HCT116 (cell line): Measurements from ENCODE around the gene ZNF79. TPM values are rescaled to one million over a fixed set of nuclear protein-coding genes. Genes with fewer than 3 reads are reported as not detected.

Source experiments
- ATAC-seq: fragments of 200-7000 bp; cut with Tn5 transposase; 2 replicates; pipeline ENCODE4 v1.9.1; 2020; ENCODE audit warnings: mild to moderate bottlenecking, moderate library complexity
- BruUV-seq: library from RNA; stranded (reverse); fragments of 400-500 nt; replicated peaks from 2 replicates; lab custom pipeline; 2021; lab: Mats Ljungman, UMichigan
- CTCF ChIA-PET: fragments of 300-600 bp; sonication (Branson Sonifier 250); formaldehyde crosslinking; loops from one replicate; lab custom pipeline; 2021; ENCODE audit warnings: antibody characterized with exemption; lab: Charles Lee
- POLR2A ChIA-PET: fragments of 300-600, 350-600 bp; sonication (Branson Sonifier 250); formaldehyde crosslinking; loops from one replicate; lab custom pipeline; 2021; ENCODE audit warnings: antibody characterized with exemption; lab: Charles Lee
- RAD21 ChIA-PET, 2 experiments: fragments of 300-600 bp; sonication (Branson Sonifier 250); formaldehyde crosslinking; loops; one replicate each; lab custom pipeline; 2023; ENCODE audit warnings: low total read pairs in 2 of 2; ENCODE audit not compliant: uncharacterized antibody in 2 of 2, unreplicated experiment in 2 of 2, low non-redundant PET in 1 of 2; lab: Charles Lee
- DNase-seq: peaks from one replicate; pipeline ENCODE4 v3.0.0-alpha.2; 2010; ENCODE audit warnings: low read depth, low spot score
- H2AFZ ChIP-seq: fragments of 200-600 bp; shearing (Covaris generic), sonication (generic); 2 replicates; pipeline ENCODE4 v1.6.1; 2017; ENCODE audit warnings: low read depth, mixed run types, mixed read lengths, antibody characterized with exemption, low read length; ENCODE audit not compliant: poor library complexity, severe bottlenecking
- H3K27ac ChIP-seq: 2 replicates; pipeline ENCODE4 v1.5.1; 2012; ENCODE audit warnings: low read depth, low read length
- H3K27me3 ChIP-seq: fragments of 200-600 bp; sonication (generic); 2 replicates; pipeline ENCODE4 v1.6.1; 2016; ENCODE audit warnings: mixed run types, low read length, mixed read lengths; ENCODE audit not compliant: insufficient read depth
- H3K36me3 ChIP-seq, 2 experiments: fragments of 200-500 bp in 1 of 2; fragments of 200-600 bp in 1 of 2; sonication (Bioruptor generic) in 1 of 2; sonication (generic) in 1 of 2; 2 replicates each; pipeline versions ENCODE4 v1.5.1 to v1.6.1; 2014 to 2016; ENCODE audit warnings: low read length in 2 of 2, inconsistent platforms in 1 of 2, mixed read lengths in 1 of 2, mixed run types in 1 of 2; ENCODE audit not compliant: insufficient read depth in 2 of 2, control insufficient read depth in 1 of 2
- H3K4me1 ChIP-seq, 2 experiments: fragments of 200-600 bp in 1 of 2; sonication (generic) in 1 of 2; 2 replicates each; pipeline versions ENCODE4 v1.5.1 to v1.6.1; 2012 to 2017; ENCODE audit warnings: low read length in 2 of 2, inconsistent platforms in 1 of 2, mild to moderate bottlenecking in 1 of 2, mixed read lengths in 1 of 2, mixed run types in 1 of 2, moderate library complexity in 1 of 2; ENCODE audit not compliant: insufficient read depth in 2 of 2, control insufficient read depth in 1 of 2
- H3K4me2 ChIP-seq: fragments of 200-600 bp; sonication (generic); 2 replicates; pipeline ENCODE4 v1.6.1; 2017; ENCODE audit warnings: mixed run types, low read length, mixed read lengths
- H3K4me3 ChIP-seq, 2 experiments: fragments of 200-600 bp in 1 of 2; sonication (generic) in 1 of 2; replicated peaks in 1 of 2; 2 replicates each; pipeline ENCODE4 v1.5.1; 2011 to 2016; ENCODE audit warnings: low read length in 2 of 2, control low read depth in 1 of 2, low read depth in 1 of 2, mild to moderate bottlenecking in 1 of 2, mixed read lengths in 1 of 2, mixed run types in 1 of 2
- H3K79me2 ChIP-seq: fragments of 200-600 bp; sonication (generic); 2 replicates; pipeline ENCODE4 v1.6.1; 2017; ENCODE audit warnings: mild to moderate bottlenecking, mixed run types, low read length, moderate library complexity, mixed read lengths; ENCODE audit not compliant: insufficient read depth
- H3K9ac ChIP-seq: fragments of 200-600 bp; sonication (generic); 2 replicates; pipeline ENCODE4 v1.6.1; 2016; ENCODE audit warnings: low read length, mixed read lengths
- H3K9me2 ChIP-seq: fragments of 200-600 bp; sonication (generic), shearing (Covaris generic); 2 replicates; pipeline ENCODE4 v1.6.1; 2017; ENCODE audit warnings: mixed run types, mild to moderate bottlenecking, moderate library complexity; ENCODE audit not compliant: insufficient read depth
- H3K9me3 ChIP-seq, 2 experiments: fragments of 200-500 bp in 1 of 2; fragments of 200-600 bp in 1 of 2; sonication (Bioruptor generic) in 1 of 2; sonication (generic) in 1 of 2; 2 replicates each; pipeline ENCODE4 v1.6.1; 2014 to 2017; ENCODE audit warnings: low read length in 2 of 2, mixed read lengths in 2 of 2, inconsistent platforms in 1 of 2, low read depth in 1 of 2, mild to moderate bottlenecking in 1 of 2, mixed run types in 1 of 2, moderate library complexity in 1 of 2; ENCODE audit not compliant: control insufficient read depth in 1 of 2, insufficient read depth in 1 of 2
- H4K20me1 ChIP-seq: fragments of 200-600 bp; sonication (generic), shearing (Covaris generic); 2 replicates; pipeline ENCODE4 v1.6.1; 2017; ENCODE audit warnings: mixed run types, mild to moderate bottlenecking, moderate library complexity; ENCODE audit not compliant: insufficient read depth
- CBX3 ChIP-seq: IDR thresholded peaks from 2 replicates; pipeline ENCODE4 v1.6.1; 2012; ENCODE audit warnings: low read depth
- CEBPB ChIP-seq: IDR thresholded peaks from 2 replicates; pipeline ENCODE4 v1.6.1; 2012; ENCODE audit warnings: low read depth
- EGR1 ChIP-seq: IDR thresholded peaks from 2 replicates; pipeline ENCODE4 v1.6.1; 2012; ENCODE audit warnings: low read depth
- EZH2 ChIP-seq: fragments of 200-600 bp; sonication (generic); IDR thresholded peaks from 2 replicates; pipeline ENCODE4 v1.6.1; 2017; ENCODE audit warnings: antibody characterized with exemption, mixed run types
- EZH2phosphoT487 ChIP-seq: fragments of 200-600 bp; IDR thresholded peaks from 2 replicates; pipeline ENCODE4 v1.6.1; 2018; ENCODE audit warnings: antibody characterized with exemption, borderline replicate concordance
- FOSL1 ChIP-seq: IDR thresholded peaks from 2 replicates; pipeline ENCODE4 v1.6.1; 2012; ENCODE audit warnings: low read depth
- JUND ChIP-seq: IDR thresholded peaks from 2 replicates; pipeline ENCODE4 v1.6.1; 2012
- POLR2AphosphoS5 ChIP-seq: IDR thresholded peaks from 2 replicates; pipeline ENCODE4 v1.6.1; 2011; ENCODE audit warnings: mild to moderate bottlenecking, low read depth, low read length, moderate library complexity
- RAD21 ChIP-seq: IDR thresholded peaks from 2 replicates; pipeline ENCODE4 v1.6.1; 2012; ENCODE audit warnings: low read depth, mild to moderate bottlenecking
- SIN3A ChIP-seq: IDR thresholded peaks from 2 replicates; pipeline ENCODE4 v1.6.1; 2012; ENCODE audit warnings: low read depth
- SP1 ChIP-seq: IDR thresholded peaks from 2 replicates; pipeline ENCODE4 v1.6.1; 2012; ENCODE audit warnings: low read depth
- SRF ChIP-seq: IDR thresholded peaks from 2 replicates; pipeline ENCODE4 v1.6.1; 2012; ENCODE audit warnings: low read depth
- TCF7L2 ChIP-seq: IDR thresholded peaks from 2 replicates; pipeline ENCODE4 v1.7.0; 2011; ENCODE audit warnings: borderline replicate concordance, inconsistent platforms; ENCODE audit not compliant: insufficient read depth, insufficient read length; ENCODE audit errors: extremely low read depth
- YY1 ChIP-seq: IDR thresholded peaks from 2 replicates; pipeline ENCODE4 v1.6.1; 2011; ENCODE audit warnings: low read length, low read depth, moderate library complexity, mild to moderate bottlenecking; ENCODE audit not compliant: insufficient replicate concordance; ENCODE audit errors: extremely low read depth
- ZFX ChIP-seq: fragments of 450-650 bp; IDR thresholded peaks from 2 replicates; pipeline ENCODE4 v1.6.1; 2017
- intact Hi-C: fragments of 100-400 bp; cut with micrococcal nuclease; formaldehyde crosslinking; loops from 2 replicates; pipeline ENCODE4 v1.10.0; 2022
- total RNA-seq: library from RNA; stranded (reverse); gene quantifications from one replicate; pipeline ENCODE4 v1.2.1, GENCODE V29; 2021; ENCODE audit not compliant: unreplicated experiment
- TF ChIP-seq, protein P1 (sequence below): IDR thresholded peaks from 2 replicates; pipeline ENCODE4 v1.6.1; 2011; ENCODE audit warnings: mild to moderate bottlenecking, low read length, moderate library complexity; ENCODE audit not compliant: insufficient replicate concordance; ENCODE audit errors: extremely low read depth
- TF ChIP-seq, protein P2 (sequence below): IDR thresholded peaks from 2 replicates; pipeline ENCODE4 v1.6.1; 2012; ENCODE audit warnings: low read depth

ZNF79 gene
- total RNA-seq, 1 experiment from 2014 or later = 5.3 TPM

GRCh38 chr9:127467621-127468020, 43.4 kb downstream of the ZNF79 start:
- no peak overlapping the region for H3K4me2 ChIP-seq
- no peaks in the 10 kb centered on the region for H3K79me2 ChIP-seq
- ChIA-PET POLR2A (no interaction called here), CTCF (no interaction called here), RAD21 (no interaction called here)
- no peaks in the 10 kb centered on the region for H3K4me1 ChIP-seq
- no peak overlapping the region for H3K9ac ChIP-seq
- BruUV-seq = no TSS peak
- DNase-seq (no peak), ATAC-seq (no peak)
- no peaks in the 10 kb centered on the region for H3K27me3 ChIP-seq
- H3K27ac ChIP-seq = no peak overlapping the region
- TF ChIP-seq EZH2 (no peak), EGR1 (no peak), SRF (no peak), CBX3 (no peak), SIN3A (no peak), SP1 (no peak), YY1 (no peak), POLR2AphosphoS5 (no peak), ZFX (no peak), CEBPB (no peak), EZH2phosphoT487 (no peak), RAD21 (no peak), JUND (no peak), TCF7L2 (no peak), FOSL1 (no peak)
- TF ChIP-seq, protein P1, sequence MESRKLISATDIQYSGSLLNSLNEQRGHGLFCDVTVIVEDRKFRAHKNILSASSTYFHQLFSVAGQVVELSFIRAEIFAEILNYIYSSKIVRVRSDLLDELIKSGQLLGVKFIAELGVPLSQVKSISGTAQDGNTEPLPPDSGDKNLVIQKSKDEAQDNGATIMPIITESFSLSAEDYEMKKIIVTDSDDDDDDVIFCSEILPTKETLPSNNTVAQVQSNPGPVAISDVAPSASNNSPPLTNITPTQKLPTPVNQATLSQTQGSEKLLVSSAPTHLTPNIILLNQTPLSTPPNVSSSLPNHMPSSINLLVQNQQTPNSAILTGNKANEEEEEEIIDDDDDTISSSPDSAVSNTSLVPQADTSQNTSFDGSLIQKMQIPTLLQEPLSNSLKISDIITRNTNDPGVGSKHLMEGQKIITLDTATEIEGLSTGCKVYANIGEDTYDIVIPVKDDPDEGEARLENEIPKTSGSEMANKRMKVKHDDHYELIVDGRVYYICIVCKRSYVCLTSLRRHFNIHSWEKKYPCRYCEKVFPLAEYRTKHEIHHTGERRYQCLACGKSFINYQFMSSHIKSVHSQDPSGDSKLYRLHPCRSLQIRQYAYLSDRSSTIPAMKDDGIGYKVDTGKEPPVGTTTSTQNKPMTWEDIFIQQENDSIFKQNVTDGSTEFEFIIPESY = no peak
- TF ChIP-seq, protein P2, sequence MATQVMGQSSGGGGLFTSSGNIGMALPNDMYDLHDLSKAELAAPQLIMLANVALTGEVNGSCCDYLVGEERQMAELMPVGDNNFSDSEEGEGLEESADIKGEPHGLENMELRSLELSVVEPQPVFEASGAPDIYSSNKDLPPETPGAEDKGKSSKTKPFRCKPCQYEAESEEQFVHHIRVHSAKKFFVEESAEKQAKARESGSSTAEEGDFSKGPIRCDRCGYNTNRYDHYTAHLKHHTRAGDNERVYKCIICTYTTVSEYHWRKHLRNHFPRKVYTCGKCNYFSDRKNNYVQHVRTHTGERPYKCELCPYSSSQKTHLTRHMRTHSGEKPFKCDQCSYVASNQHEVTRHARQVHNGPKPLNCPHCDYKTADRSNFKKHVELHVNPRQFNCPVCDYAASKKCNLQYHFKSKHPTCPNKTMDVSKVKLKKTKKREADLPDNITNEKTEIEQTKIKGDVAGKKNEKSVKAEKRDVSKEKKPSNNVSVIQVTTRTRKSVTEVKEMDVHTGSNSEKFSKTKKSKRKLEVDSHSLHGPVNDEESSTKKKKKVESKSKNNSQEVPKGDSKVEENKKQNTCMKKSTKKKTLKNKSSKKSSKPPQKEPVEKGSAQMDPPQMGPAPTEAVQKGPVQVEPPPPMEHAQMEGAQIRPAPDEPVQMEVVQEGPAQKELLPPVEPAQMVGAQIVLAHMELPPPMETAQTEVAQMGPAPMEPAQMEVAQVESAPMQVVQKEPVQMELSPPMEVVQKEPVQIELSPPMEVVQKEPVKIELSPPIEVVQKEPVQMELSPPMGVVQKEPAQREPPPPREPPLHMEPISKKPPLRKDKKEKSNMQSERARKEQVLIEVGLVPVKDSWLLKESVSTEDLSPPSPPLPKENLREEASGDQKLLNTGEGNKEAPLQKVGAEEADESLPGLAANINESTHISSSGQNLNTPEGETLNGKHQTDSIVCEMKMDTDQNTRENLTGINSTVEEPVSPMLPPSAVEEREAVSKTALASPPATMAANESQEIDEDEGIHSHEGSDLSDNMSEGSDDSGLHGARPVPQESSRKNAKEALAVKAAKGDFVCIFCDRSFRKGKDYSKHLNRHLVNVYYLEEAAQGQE = no peak
- H3K36me3 ChIP-seq = peaks cover 7 to 12% of the 10 kb centered on the region in 2 experiments; a peak in 3 of 4 replicates
- H3K4me3 ChIP-seq = no peak overlapping the region
- H2AFZ ChIP-seq = no peak overlapping the region
- no peaks in the 10 kb centered on the region for H4K20me1 ChIP-seq
- intact Hi-C loops = no loop called here
- no peaks in the 10 kb centered on the region for H3K9me3 ChIP-seq
- no peaks in the 10 kb centered on the region for H3K9me2 ChIP-seq
